IMR-90 (cell line): Measurements from ENCODE around the gene ALPI.

ENCODE experiments used
- POLR2A ChIP-seq: IDR thresholded peaks from 2 replicates; pipeline ENCODE4 v1.6.1; 2012; ENCODE audit warnings: mild to moderate bottlenecking, low read depth, low read length
- TF ChIP-seq, protein P1 (sequence below): conservative IDR thresholded peaks from 2 replicates; pipeline ENCODE4 v1.5.1; 2012; ENCODE audit warnings: mild to moderate bottlenecking, low read depth, low read length, improper control_type of control experiment

DNA sequence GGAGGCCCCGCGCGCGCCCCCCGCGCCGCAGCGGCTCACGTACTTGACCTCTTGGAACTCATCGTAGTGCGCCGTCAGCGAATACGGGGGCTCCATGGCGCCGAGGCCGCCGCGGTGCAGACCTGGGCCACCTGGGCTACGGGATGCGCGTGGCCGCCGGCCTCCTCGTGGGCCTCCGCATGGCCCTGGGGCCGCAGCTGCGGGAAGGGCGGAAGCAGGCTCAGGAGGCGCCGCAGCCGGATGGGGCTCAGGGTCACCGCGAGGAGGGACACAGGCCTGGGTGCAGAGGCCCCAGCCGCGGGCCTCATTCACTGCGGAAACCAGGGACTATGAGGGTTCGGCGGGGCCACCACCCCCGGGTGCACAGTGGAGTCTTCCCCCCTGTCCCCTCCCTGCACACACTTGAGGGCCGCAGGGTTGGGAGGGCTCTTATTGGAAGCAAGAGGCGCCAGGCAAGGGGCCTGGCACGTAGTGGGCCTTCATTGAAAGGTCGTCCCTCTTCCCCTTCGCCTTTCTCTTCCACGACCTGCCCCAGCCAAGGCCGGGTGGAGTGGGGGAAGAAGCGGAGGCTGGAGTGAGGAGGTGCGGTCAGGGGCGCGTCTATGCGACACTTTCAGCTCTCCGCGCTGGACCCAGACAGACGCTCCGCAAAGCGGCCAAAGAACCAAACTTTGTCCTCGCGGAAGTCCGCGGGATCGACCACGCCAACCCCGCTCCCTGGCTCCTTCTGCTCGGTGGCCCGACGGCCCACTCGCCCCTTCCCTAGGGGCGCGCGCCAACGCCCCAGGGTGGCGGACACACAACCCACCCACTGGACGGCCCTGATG is 30.8 kb downstream of the ALPI start:
- no peak for TF ChIP-seq POLR2A
- TF ChIP-seq, protein P1, sequence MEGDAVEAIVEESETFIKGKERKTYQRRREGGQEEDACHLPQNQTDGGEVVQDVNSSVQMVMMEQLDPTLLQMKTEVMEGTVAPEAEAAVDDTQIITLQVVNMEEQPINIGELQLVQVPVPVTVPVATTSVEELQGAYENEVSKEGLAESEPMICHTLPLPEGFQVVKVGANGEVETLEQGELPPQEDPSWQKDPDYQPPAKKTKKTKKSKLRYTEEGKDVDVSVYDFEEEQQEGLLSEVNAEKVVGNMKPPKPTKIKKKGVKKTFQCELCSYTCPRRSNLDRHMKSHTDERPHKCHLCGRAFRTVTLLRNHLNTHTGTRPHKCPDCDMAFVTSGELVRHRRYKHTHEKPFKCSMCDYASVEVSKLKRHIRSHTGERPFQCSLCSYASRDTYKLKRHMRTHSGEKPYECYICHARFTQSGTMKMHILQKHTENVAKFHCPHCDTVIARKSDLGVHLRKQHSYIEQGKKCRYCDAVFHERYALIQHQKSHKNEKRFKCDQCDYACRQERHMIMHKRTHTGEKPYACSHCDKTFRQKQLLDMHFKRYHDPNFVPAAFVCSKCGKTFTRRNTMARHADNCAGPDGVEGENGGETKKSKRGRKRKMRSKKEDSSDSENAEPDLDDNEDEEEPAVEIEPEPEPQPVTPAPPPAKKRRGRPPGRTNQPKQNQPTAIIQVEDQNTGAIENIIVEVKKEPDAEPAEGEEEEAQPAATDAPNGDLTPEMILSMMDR, result no peak
